GM18858 (cell line): ENCODE data around the gene FXYD7.
"Not testable (repeated sequence)": the region's sequence is repeated elsewhere in the genome, so short reads cannot be mapped to it uniquely, and the experiment has no call there.

Source experiments
- ATAC-seq: cut with Tn5 transposase; IDR thresholded peaks from one replicate; pipeline ENCODE4 v1.9.1; 2021; ENCODE audit not compliant: unreplicated experiment

Gene FXYD7

DNA sequence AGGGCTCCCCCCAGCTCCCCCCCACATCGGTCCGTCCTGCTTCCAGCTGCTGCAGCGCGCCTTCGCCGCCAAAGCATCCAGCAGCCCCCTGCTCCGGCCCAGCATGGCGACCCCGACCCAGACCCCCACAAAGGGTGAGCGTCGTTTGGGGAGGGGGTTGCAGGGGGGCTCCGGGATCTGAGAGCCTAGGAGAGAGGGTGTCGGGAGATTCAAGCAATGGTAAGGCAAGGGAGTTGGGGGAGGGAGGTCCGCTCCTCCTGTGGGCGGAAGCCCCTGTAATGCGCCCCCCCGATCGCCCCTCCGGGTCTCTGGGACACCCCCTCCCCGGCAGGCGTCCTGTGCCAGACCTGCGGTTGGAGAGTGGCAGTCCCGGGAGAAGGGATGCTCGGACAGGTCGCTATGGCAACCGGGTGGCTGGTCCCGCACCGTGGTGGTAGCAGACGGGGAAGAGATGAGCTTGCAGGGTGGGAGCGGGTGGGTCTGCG lies at the start of gene FXYD7:
Gene FXYD7 (plus strand): TSS at position 25 of the 485 bp plus-strand sequence. CDS start 79 bp downstream, at position 104.
- no peak for ATAC-seq

GRCh38 chr19:35093430-35093829 lies 49.6 kb upstream of the FXYD7 start:
- no peak for ATAC-seq

- ATAC-seq: no peak
Measured at GRCh38 chr19:35093941-35094647, 49.0 kb upstream of the FXYD7 start.

- ATAC-seq: no peak
Measured at GRCh38 chr19:35094656-35095055, 48.4 kb upstream of the FXYD7 start.

DNA sequence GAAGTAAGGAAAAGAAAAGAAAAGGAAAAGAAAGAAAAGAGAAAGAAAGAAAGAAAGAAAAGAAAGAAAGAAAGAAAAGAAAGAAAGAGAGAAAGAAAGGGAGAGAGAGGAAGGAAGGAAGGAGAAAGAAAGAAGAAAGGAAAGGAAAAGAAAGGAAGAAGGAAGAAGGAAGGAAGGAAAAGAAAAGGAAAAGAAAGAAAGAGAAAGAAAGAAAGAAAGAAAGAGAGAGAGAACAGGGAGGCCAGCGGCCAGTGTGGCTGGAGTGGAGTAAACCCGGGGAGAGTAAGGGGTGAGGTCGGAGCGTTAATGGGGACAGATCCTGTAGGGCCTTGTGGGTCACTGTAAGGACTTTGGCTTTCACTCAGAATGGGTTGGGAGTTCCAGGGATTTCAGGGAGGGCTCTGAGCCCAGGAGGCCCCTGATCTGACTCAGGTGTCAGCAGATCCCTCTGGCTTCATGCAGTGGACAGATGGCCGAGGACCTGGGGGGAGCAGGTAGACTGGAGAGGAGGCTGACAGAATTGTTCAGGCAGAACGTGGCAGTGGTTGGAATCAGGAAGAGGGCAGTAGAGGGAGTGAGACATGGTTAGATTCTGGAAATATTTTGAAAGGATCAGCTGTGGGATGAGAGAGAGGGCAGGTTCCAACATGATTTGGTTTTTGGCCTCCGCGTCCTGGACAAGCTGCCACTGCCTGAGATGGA lies 47.2 kb upstream of the FXYD7 start:
- ATAC-seq: no peak

DNA sequence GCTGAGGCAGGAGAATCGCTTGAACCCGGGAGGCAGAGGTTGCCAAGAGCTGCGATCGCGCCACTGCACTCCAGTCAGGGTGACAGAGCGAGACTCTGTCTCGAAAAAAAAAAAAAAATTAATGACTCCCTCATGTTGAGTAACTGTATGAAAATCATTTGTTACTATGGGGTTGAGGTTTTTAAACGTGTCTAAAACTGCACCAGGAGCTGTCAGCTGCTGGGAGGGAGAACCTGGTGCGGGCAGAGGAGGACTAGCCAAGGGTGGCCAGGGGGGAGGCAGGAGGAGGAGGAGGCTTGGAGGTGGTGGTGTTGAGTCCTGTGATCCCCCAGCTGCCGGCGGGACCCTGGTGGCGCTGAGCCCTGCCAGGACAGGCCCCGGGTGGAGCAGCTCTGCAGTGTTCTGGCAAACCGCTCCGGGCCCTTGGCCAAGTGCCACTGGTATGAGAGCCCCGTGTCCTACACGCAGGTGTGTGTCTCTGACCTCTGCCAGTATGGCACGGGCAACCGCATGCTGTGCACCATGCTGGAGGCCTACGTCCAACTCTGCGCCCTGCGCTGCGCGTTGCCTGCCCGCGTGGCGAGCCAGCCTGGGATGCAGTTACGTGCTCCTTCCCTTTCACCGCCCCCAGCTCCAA lies 44.5 kb upstream of the FXYD7 start:
- ATAC-seq: no peak

- ATAC-seq: no peak
Measured at GRCh38 chr19:35099155-35099896, 43.7 kb upstream of the FXYD7 start.

DNA sequence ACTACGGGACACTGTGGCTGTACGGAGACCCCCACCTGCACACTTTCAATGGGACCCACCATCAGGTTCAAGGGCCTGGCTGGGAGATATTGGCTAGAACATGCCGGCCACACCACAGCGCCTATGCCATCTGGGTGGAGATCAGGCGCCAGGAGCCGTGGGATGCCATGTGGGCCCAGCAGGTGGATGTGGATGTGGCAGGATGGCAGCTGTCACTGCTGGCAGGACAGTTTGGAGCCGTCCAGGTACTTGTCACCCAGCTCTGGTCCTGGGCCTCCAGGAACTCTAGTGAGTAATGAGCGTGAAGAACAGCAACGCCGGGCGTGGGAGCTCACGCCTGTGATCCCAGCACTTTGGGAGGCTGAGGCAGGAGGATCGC lies 43.2 kb upstream of the FXYD7 start:
- ATAC-seq: no peak

- no peak for ATAC-seq
Measured at GRCh38 chr19:35100588-35101533, 42.2 kb upstream of the FXYD7 start.

DNA sequence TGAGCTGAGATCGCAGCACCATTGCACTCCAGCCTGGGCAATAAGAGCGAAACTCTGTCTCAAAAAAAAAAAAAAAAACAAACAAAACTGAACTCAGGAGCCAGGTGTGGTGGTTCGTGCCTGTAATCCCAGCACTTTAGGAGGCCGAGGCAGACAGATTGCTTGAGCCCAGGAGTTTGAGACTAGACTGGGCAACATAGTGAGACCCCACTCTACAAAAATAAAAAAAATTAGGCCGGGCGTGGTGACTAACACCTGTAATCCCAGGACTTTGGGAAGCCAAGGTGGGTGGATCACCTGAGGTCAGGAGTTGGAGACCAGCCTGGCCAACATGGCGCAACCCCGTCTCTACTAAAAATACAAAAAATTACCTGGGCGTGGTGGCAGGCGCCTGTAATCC lies 41.1 kb upstream of the FXYD7 start:
- not testable (repeated sequence) for ATAC-seq

GRCh38 chr19:35103614-35104013 lies 39.4 kb upstream of the FXYD7 start:
- not testable (repeated sequence) for ATAC-seq

DNA sequence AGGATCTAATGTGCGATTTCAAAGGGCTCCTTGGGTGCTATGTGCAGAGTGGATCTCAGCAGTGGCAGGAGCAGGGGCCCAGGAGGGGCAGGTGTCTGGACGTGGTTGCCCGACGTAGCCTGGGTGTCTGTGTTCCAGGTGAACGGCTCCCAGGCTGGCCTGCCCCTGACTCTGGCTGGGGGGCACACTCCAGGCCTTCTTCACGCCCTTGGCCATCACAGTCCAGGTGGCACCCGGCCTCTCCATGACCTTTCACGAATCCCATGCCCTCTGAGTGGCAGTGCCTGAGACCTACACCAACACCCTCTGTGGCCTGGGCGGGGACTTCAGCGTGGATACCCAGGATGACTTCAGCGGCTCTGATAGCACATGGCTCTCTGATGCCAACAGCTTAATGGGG lies 38.7 kb upstream of the FXYD7 start:
- no peak for ATAC-seq

DNA sequence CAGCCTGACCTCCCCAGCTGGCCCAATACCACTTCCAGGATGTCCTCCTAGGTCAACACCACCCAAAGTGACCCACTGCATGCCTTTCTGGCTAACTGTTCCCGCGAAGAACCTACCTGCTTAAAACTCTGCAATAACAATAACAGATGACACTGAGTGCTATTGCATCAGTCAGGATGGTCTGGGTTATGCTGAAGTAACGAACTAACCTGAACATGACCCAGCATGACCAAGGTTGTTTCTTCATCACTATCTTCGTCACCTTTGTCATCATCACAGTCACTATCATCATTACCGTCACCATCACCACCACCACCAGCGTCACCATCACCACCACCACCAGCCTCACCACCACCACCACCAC lies 38.0 kb upstream of the FXYD7 start:
- no peak for ATAC-seq

GRCh38 chr19:35105411-35106290 lies 37.4 kb upstream of the FXYD7 start:
- ATAC-seq: no peak

DNA sequence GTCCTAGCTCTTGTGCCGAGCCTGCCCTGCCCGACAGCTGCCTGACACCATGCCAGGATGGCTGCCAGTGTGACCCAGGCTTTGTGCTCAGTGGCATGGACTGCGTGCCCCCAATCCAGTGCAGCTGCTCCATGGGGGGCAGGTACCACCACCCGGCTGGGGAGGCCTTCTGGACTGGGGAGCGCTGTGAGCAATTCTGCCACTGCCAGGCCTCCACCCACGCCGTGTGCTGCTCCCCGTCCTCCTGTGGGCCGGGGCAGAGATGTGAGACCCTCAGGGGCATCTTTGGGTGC lies 36.8 kb upstream of the FXYD7 start:
- ATAC-seq: no peak

DNA sequence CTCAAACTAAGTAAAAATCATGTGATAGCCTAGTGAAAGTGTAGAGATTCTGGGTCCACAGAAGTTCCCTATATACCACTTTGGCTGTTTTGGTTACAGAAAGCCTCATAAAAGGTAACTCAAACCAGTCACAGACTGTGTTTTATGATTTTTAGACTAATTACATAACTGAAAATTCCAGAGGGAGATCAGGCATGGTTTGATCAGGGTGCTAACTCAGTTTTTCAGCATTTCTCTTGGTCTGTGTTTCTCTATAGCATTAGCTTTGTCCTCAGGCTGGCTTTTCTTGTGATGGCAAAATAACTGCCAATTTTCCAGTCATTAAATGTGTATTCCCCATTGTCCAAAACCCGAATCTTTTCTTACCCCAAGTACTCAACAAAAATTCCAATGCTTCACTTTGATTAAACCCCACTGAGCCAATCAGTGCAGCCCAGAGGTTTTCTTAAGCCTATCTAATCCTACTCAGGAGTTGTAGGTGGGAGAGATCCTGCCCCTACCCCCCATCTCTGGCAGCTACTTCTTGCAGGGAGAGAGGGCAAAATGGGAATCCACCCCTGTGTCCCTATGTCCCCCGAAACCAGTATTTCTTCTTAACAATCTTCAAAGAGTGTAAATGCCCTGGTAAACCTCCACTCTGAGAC lies 36.0 kb upstream of the FXYD7 start:
- ATAC-seq: no peak

- ATAC-seq: no peak
Measured at GRCh38 chr19:35107545-35107944, 35.5 kb upstream of the FXYD7 start.

- ATAC-seq: no peak
Measured at GRCh38 chr19:35108730-35109129, 34.3 kb upstream of the FXYD7 start.
